GM23338 (cell line): ENCODE results near the gene ZNF112. TPM values are rescaled to one million over a fixed set of nuclear protein-coding genes. Genes with fewer than 3 reads are reported as not detected.

Experiments used
- ATAC-seq: fragments of 200-7000 bp; cut with Tn5 transposase; 3 replicates; pipeline ENCODE4 v1.9.1; 2020
- DNase-seq: peaks from one replicate; pipeline ENCODE4 v3.0.0-alpha.2; 2015; ENCODE audit warnings: low spot score
- H2AFZ ChIP-seq: fragments of 200-600 bp; sonication (generic); 2 replicates; pipeline ENCODE4 v1.8.0; 2016; ENCODE audit warnings: antibody characterized with exemption, mild to moderate bottlenecking, moderate library complexity
- H3F3A ChIP-seq: fragments of 200-600 bp; sonication (generic); replicated peaks from 2 replicates; pipeline ENCODE4 v1.8.0; 2017; ENCODE audit warnings: antibody characterized with exemption, mixed run types, low read depth
- H3K27ac ChIP-seq: fragments of 200-600 bp; sonication (generic); 2 replicates; pipeline ENCODE4 v1.6.1; 2016; ENCODE audit warnings: low read depth
- H3K27me3 ChIP-seq: fragments of 200-600 bp; sonication (generic); 2 replicates; pipeline ENCODE4 v1.8.0; 2016; ENCODE audit warnings: mild to moderate bottlenecking, mixed run types, moderate library complexity; ENCODE audit not compliant: insufficient read depth
- H3K36me3 ChIP-seq: fragments of 200-600 bp; sonication (generic); 2 replicates; pipeline ENCODE4 v1.8.0; 2016; ENCODE audit warnings: mild to moderate bottlenecking; ENCODE audit not compliant: insufficient read depth
- H3K4me1 ChIP-seq: fragments of 200-600 bp; sonication (generic); 2 replicates; pipeline ENCODE4 v1.8.0; 2016; ENCODE audit warnings: mild to moderate bottlenecking, moderate library complexity; ENCODE audit not compliant: insufficient read depth
- H3K4me2 ChIP-seq: fragments of 200-600 bp; sonication (generic); 2 replicates; pipeline ENCODE4 v1.7.1; 2017; ENCODE audit warnings: mixed run types
- H3K4me3 ChIP-seq: fragments of 200-600 bp; sonication (generic); 2 replicates; pipeline ENCODE4 v1.6.1; 2016; ENCODE audit warnings: mixed run types
- H3K79me2 ChIP-seq: fragments of 200-600 bp; sonication (generic); replicated peaks from 2 replicates; pipeline ENCODE4 v1.8.0; 2017; ENCODE audit warnings: mild to moderate bottlenecking; ENCODE audit not compliant: insufficient read depth
- H3K9me2 ChIP-seq: fragments of 200-600 bp; sonication (generic); 2 replicates; pipeline ENCODE4 v1.8.0; 2017; ENCODE audit not compliant: insufficient read depth
- H4K20me1 ChIP-seq: fragments of 200-600 bp; sonication (generic); replicated peaks from 2 replicates; pipeline ENCODE4 v1.8.0; 2017; ENCODE audit warnings: mild to moderate bottlenecking; ENCODE audit not compliant: insufficient read depth
- H3K27ac Mint-ChIP-seq: 2 replicates; pipeline ENCODE4 v1.8.0; 2020; ENCODE audit warnings: inconsistent platforms, mild to moderate bottlenecking, moderate library complexity, mixed read lengths
- H3K27me3 Mint-ChIP-seq: 3 replicates; pipeline ENCODE4 v1.8.0; 2022; ENCODE audit warnings: low read depth, mild to moderate bottlenecking, moderate library complexity, mixed read lengths, inconsistent platforms; ENCODE audit not compliant: insufficient read depth, poor library complexity
- H3K36me3 Mint-ChIP-seq: 3 replicates; pipeline ENCODE4 v1.8.0; 2021; ENCODE audit warnings: low read depth, mild to moderate bottlenecking, inconsistent platforms, moderate library complexity, mixed read lengths
- H3K4me1 Mint-ChIP-seq: 3 replicates; pipeline ENCODE4 v1.8.0; 2020; ENCODE audit warnings: mild to moderate bottlenecking, inconsistent platforms, mixed read lengths
- H3K4me3 Mint-ChIP-seq: 3 replicates; pipeline ENCODE4 v1.8.0; 2021; ENCODE audit warnings: moderate library complexity, mild to moderate bottlenecking, inconsistent platforms, mixed read lengths
- H3K9me3 Mint-ChIP-seq: 3 replicates; pipeline ENCODE4 v1.8.0; 2020; ENCODE audit warnings: moderate library complexity, mild to moderate bottlenecking, inconsistent platforms, mixed read lengths
- CREB1 ChIP-seq: fragments of 250-450 bp; sonication (Bioruptor Pico); IDR thresholded peaks from 2 replicates; pipeline ENCODE4 v1.5.0; 2020; ENCODE audit warnings: low read depth, mild to moderate bottlenecking, moderate library complexity
- CTCF ChIP-seq, 2 experiments: fragments of 200-600 bp in 1 of 2; sonication (generic) in 1 of 2; conservative IDR thresholded peaks; 2 replicates each; pipeline versions ENCODE4 v1.5.1 to v1.6.1; 2016 to 2017; ENCODE audit warnings: antibody characterized with exemption in 2 of 2, low read depth in 2 of 2, mild to moderate bottlenecking in 2 of 2, moderate library complexity in 1 of 2
- ETS1 ChIP-seq: IDR thresholded peaks from 2 replicates; pipeline ENCODE4 v1.6.1; 2016; ENCODE audit warnings: antibody characterized with exemption
- EZH2 ChIP-seq: fragments of 200-600 bp; sonication (generic); IDR thresholded peaks from one replicate; pipeline ENCODE4 v1.8.0; 2017; ENCODE audit warnings: antibody characterized with exemption, mild to moderate bottlenecking, low read depth; ENCODE audit not compliant: unreplicated experiment
- EZH2phosphoT487 ChIP-seq: fragments of 200-600 bp; sonication (generic); IDR thresholded peaks from one replicate; pipeline ENCODE4 v1.8.1; 2018; ENCODE audit warnings: antibody characterized with exemption; ENCODE audit not compliant: unreplicated experiment
- JUNB ChIP-seq: IDR thresholded peaks from one replicate; pipeline ENCODE4 v1.6.1; 2016; ENCODE audit warnings: antibody characterized with exemption; ENCODE audit not compliant: unreplicated experiment
- NANOG ChIP-seq: IDR thresholded peaks from 2 replicates; pipeline ENCODE4 v1.6.1; 2016; ENCODE audit warnings: antibody characterized with exemption, borderline replicate concordance
- POLR2AphosphoS5 ChIP-seq: IDR thresholded peaks from 2 replicates; pipeline ENCODE4 v1.6.1; 2016; ENCODE audit warnings: antibody characterized with exemption, low read depth
- REST ChIP-seq: IDR thresholded peaks from one replicate; pipeline ENCODE4 v1.6.1; 2018; ENCODE audit warnings: antibody characterized with exemption; ENCODE audit not compliant: unreplicated experiment
- STAT1 ChIP-seq: IDR thresholded peaks from one replicate; pipeline ENCODE4 v1.6.1; 2016; ENCODE audit warnings: antibody characterized with exemption; ENCODE audit not compliant: unreplicated experiment
- ZNF114 ChIP-seq: fragments of 250-450 bp; sonication (Bioruptor Pico); IDR thresholded peaks from 2 replicates; pipeline ENCODE4 v1.5.0; 2020; ENCODE audit warnings: mild to moderate bottlenecking, moderate library complexity
- ZNF331 ChIP-seq: fragments of 250-450 bp; sonication (Bioruptor Pico); IDR thresholded peaks from 2 replicates; pipeline ENCODE4 v1.5.0; 2020; ENCODE audit warnings: low read depth, mild to moderate bottlenecking, moderate library complexity
- ZNF462 ChIP-seq: fragments of 250-450 bp; sonication (Bioruptor Pico); IDR thresholded peaks from 2 replicates; pipeline ENCODE4 v1.5.0; 2020; ENCODE audit warnings: mild to moderate bottlenecking, moderate library complexity
- polyA plus RNA-seq: library from polyadenylated mRNA; unstranded; fragments of >200 nt; fragmentation: Nextera tagmentation; extraction: Ambion mirVana; gene quantifications from 2 replicates; pipeline ENCODE4 v1.2.1, GENCODE V29; 2016
- total RNA-seq: library from RNA; depleted of rRNA; stranded (reverse); fragments of >200 nt; shearing (Covaris generic); gene quantifications from 2 replicates; pipeline ENCODE4 v1.2.3, GENCODE V29; 2014

The ZNF112 gene
- total and polyA plus RNA-seq, 2 experiments from 2014 or later = 3.0 to 4.2 TPM

GRCh38 chr19:44303320-44303719, 53.2 kb downstream of the ZNF112 start:
- no peak overlapping the region for H2AFZ ChIP-seq

More at GRCh38 chr19:44303320-44303719, 53.2 kb downstream of the ZNF112 start:
- peaks cover 26% of the 10 kb centered on the region; the same call in 2 of the 3 replicates for H3K36me3 Mint-ChIP-seq
- Histone ChIP-seq H3F3A (no peaks in the 10 kb centered on the region), H3K4me3 (0 out of 2 replicates have a peak overlapping the region, but pooled peaks have one; percentile 70), H3K36me3 (peaks cover 6% of the 10 kb centered on the region; the same call in 1 of the 2 replicates), H3K27ac (no peak overlapping the region), H3K79me2 (no peaks in the 10 kb centered on the region), H4K20me1 (0 out of 2 replicates have a peak, but pooled peaks cover 3% of the 10 kb centered on the region), H3K4me1 (0 out of 2 replicates have a peak, but pooled peaks cover 5% of the 10 kb centered on the region), H3K9me2 (no peaks in the 10 kb centered on the region), H3K27me3 (no peaks in the 10 kb centered on the region), H3K4me2 (peak overlapping the region; percentile 82; the same call in 1 of the 2 replicates)
- TF ChIP-seq ZNF462 (CRISPR knock-in tag) = no peak
- no peak for TF ChIP-seq JUNB
- no peak for TF ChIP-seq POLR2AphosphoS5
- TF ChIP-seq CREB1 = no peak
- no peak for TF ChIP-seq STAT1
- no peak for TF ChIP-seq ETS1
- no peak for TF ChIP-seq NANOG
- TF ChIP-seq EZH2 = no peak
- TF ChIP-seq CTCF (conservative IDR thresholded peaks at IDR 0.05; ENCODE audit: low read depth in 2 of 2) = no peak
- no peak for TF ChIP-seq REST
- no peak for TF ChIP-seq EZH2phosphoT487
- TF ChIP-seq ZNF114 (CRISPR knock-in tag) = no peak
- no peak for TF ChIP-seq ZNF331
- H3K27ac Mint-ChIP-seq = no peak overlapping the region
- peaks cover 6% of the 10 kb centered on the region for H3K9me3 Mint-ChIP-seq
- peak overlapping the region; percentile 94 for H3K4me3 Mint-ChIP-seq
- ATAC-seq (no peak), DNase-seq (no peak)
- peaks cover 4% of the 10 kb centered on the region; the same call in 2 of the 3 replicates for H3K4me1 Mint-ChIP-seq
- H3K27me3 Mint-ChIP-seq = no peaks in the 10 kb centered on the region
